OCI-LY7 (cell line): Measurements from ENCODE around the gene BBX.

Source experiments
- CTCF ChIP-seq: fragments of 200-600 bp; sonication (generic); conservative IDR thresholded peaks from 2 replicates; pipeline ENCODE4 v1.5.1; 2014; ENCODE audit warnings: mild to moderate bottlenecking, antibody characterized with exemption, low read length, moderate library complexity, mixed read lengths
- EZH2phosphoT487 ChIP-seq: fragments of 200-600 bp; sonication (generic); IDR thresholded peaks from 2 replicates; pipeline ENCODE4 v1.6.1; 2018; ENCODE audit warnings: low read depth, borderline replicate concordance, mild to moderate bottlenecking, mixed run types, antibody characterized with exemption, low read length, moderate library complexity, mixed read lengths

DNA sequence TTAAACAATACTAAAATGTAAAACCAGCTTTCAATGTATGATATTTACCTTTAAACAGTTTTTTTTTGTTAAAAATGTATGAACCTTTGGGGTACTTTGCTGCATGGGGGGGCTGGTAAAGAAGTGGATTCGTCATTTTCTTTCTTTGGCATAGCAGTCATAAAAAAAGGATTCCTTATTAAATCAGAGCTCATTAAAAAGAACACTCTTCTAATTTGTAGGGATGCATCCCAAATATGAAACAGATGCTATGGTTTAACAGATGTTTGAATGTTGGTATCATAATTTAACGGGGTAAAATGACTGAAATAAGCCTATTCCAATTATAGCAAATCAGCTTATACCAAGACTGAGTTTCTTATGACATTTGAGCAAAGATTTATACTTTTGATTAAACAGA lies 234.4 kb downstream of the BBX start:
- TF ChIP-seq CTCF = no peak
- TF ChIP-seq EZH2phosphoT487 = no peak
